ENCODE data around the gene ELAVL1.

Gene ELAVL1

GRCh38 chr19:8020681-8021080 is 15.2 kb upstream of the ELAVL1 start:
- no peak for DNase-seq

DNA sequence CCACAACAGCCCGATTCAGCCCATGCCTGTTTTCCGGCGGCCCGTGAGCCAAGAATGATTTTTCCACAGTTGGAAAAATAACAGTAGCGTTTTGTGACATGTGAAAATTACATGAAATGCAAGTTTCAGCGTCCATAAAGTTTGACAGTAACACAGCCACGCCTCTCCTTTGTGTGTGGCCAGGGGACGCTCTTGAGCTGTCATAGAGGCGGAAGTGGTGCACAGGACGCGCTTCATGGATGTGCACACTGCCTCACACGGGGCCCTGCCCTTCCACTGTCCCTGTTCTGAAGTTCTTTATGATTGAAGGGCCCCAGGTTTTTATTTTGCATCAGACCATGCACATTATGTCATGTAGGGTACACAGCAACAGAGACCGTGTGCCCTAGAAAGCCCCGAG is 12.4 kb upstream of the ELAVL1 start:
- no peak for DNase-seq

GRCh38 chr19:8004723-8005513 is 523 bp downstream of the ELAVL1 start:
- no peak for DNase-seq

DNA sequence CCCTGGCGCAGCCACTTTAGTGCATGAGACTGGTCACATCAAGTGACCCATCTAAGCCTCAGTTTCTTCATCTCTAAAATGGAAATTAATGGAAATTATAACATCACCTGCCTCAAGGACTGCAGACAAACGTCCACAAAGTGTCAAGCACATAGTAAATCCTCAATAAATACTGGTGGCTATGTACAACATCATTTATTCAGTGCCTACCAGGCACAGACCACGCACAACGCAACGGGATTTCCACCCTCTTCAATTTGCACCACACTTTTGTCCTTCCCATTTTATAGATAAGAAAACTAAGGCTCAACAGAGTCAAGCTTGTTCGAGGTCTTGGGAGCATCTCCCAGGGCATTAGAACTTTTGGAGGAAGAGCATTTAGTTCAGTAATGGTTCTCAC is 1.4 kb downstream of the ELAVL1 start:
- no peak for DNase-seq

- peak; percentile 69 for DNase-seq
Observed at GRCh38 chr19:8001995-8002849, 3.2 kb downstream of the ELAVL1 start.

GRCh38 chr19:8001651-8001994 is 3.8 kb downstream of the ELAVL1 start:
- DNase-seq, result no peak

- no peak for DNase-seq
Observed at GRCh38 chr19:8000298-8001038, 5.0 kb downstream of the ELAVL1 start.

DNA sequence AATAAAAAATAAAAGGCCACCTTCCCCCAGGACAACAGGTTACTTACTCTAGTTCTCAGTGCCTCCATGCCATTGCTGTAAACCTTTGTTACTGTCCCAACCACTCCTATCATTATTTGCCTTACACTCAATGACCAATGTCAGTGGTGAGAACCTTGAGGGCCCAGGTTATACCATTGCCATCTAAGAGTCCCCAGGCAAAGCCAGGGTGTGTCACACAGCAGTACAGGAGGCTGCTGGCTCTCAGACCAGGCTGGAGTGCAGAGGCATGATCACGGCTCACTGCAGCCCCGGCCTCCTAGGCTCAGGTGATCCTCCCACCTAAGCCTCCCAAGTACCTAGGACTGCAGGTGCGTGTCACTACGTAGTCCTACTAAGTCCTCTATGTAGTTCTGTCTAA is 6.1 kb downstream of the ELAVL1 start:
- DNase-seq, result no peak

DNA sequence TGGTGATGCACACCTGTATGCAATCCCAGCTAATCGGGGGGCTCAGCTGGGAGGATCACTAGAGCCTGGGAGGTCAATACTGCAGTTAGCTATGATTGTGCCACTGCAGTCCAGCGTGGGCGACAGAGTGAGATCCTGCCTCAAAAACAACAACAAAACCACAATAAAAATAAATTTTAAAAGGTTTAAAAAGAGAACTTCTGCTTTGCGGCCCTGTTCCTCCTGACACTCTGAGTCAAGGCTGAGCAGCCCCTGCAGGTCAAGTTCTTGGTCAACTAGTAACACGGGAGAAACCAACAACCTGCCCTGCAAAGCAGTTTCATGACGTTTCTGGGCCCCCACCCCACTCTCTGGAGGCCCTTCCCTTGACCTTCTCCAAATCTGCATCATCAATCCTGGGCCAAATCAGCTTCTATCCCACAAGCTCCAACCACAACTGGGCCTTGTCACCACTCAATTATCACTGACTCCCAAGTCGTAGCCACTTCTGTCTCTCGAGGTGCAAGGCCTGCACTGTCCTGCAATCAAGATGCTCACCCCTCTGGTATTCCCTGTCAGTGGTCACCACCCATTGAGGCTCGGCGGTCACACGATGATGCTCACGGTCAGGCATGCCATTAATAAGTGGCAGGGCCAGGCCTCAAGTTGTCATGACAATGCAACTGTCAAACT is 7.5 kb downstream of the ELAVL1 start:
- no peak for DNase-seq

- no peak for DNase-seq
Observed at GRCh38 chr19:7996883-7997282, 8.6 kb downstream of the ELAVL1 start.

- DNase-seq, result no peak
Observed at GRCh38 chr19:7995810-7996158, 9.7 kb downstream of the ELAVL1 start.

GRCh38 chr19:7994928-7995809 is 10.3 kb downstream of the ELAVL1 start:
- no peak for DNase-seq

- DNase-seq, result no peak
Observed at GRCh38 chr19:7994114-7994513, 11.3 kb downstream of the ELAVL1 start.

- DNase-seq, result no peak
Observed at GRCh38 chr19:7993560-7993959, 11.9 kb downstream of the ELAVL1 start.

- no peak for DNase-seq
Observed at GRCh38 chr19:7992575-7992974, 12.9 kb downstream of the ELAVL1 start.

DNA sequence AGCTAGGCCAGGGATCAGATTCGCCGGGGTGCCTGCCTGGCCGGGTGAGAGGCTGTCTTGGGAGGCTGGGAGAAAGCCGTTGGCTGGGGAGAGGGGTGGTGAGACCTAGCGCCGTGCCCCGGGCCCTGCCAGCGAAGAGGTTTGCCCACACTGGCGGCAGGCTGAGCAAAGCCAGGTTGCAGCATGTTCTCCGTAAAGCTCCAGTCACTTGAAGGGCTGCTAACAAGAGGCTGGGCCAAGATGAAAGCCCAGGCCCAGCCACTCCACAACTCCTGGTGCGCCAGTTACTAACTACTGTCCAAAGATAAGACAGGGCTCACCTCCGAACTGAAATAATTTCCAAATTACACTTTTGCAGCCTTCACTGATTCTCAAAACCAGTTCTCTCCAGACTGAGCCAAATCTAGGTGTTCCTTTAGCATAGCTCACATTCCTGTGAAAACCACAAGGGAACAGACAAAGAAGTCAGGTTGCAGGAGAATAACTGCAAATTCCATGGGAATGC is 16.3 kb downstream of the ELAVL1 start:
- DNase-seq, result no peak

- no peak for DNase-seq
Observed at GRCh38 chr19:7988307-7988706, 17.1 kb downstream of the ELAVL1 start.

DNA sequence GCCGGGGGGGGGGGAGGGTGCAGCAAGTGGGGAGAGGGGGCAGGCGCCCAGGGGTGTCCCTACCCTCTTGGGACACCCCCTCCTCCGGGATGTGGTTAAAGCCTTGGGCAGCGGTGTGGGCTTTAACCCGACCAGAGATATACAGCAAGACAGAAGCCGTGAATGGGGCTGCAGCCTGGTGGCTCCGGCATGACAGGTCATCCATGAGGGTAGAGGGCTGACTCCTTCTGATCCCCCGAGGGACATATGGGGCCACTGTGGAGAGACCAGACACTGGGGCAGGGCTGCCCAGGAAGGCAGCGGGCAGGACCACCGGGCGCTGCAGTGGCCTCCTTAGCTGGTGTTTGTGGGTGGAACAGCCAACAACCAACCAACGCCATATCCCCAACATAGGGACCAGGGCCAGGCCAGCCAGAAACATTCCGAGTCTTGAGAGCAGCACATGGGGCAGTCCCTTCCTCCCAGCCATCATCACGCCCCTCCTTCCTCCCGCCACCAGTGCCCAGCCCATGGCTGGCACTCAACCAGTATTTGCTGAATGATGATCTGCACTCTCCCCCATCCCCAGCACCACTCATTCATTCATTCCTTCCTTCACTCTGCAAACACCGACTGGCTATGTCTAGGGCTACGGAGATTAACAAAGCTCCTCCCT is 18.2 kb downstream of the ELAVL1 start:
- no peak for DNase-seq

DNA sequence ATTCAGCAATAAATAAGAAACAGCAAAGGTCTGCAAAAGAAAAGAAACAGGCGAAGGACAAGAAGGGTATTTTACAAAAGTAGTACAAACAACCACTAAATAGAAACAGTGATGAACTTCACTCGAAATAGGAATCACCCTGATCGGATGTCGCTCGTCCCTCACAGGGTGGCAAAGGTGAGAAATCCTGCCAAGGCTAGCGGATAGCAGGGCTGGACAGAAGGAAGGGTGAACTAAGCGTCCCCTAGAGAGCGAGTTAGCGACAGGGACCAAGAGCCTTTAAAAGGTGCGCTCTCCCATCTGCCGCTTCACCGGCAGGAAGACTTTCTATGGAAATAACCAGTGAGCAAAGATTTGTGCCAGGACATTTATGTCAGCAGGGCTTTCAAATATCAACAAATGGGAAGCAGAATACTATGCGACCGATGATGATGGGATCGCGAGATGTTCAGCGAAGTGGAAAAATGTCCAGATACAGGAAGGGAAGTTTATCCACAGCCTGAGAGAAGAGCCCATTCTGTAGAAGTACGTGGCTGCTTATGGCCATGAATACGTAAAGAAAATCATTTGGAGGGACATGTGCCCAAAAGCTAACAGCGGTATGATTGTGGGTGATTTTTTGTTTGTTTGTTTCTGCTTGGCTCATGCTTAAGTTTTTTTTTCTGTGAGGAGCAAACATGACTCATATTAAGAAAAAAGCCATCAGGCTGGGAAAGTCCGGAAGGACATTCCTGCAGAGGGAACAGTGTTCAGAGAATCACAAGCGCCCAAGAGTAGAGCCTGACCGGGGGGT is 18.9 kb downstream of the ELAVL1 start:
- no peak for DNase-seq

GRCh38 chr19:7985481-7985911 is 19.9 kb downstream of the ELAVL1 start:
- no peak for DNase-seq
